Neural crest cell (in vitro differentiated cells): Measurements from ENCODE around the gene MINDY4. TPM values are rescaled to one million over a fixed set of nuclear protein-coding genes. Genes with fewer than 3 reads are reported as not detected.

ENCODE experiments used
- DNase-seq: peaks from one replicate; pipeline ENCODE4 v3.0.0; 2021; ENCODE audit warnings: low read depth, mixed read lengths, low spot score
- H3K27ac Mint-ChIP-seq: one replicate; pipeline ENCODE4 v1.8.0; 2021; ENCODE audit warnings: mild to moderate bottlenecking, mixed read lengths; ENCODE audit not compliant: unreplicated experiment
- H3K27me3 Mint-ChIP-seq: 2 replicates; pipeline ENCODE4 v1.8.0; 2021; ENCODE audit warnings: low read depth, mild to moderate bottlenecking, mixed read lengths
- H3K36me3 Mint-ChIP-seq: 2 replicates; pipeline ENCODE4 v1.8.0; 2021; ENCODE audit warnings: low read depth, mild to moderate bottlenecking, mixed read lengths
- H3K4me1 Mint-ChIP-seq: 2 replicates; pipeline ENCODE4 v1.8.0; 2021; ENCODE audit warnings: mixed read lengths
- H3K4me3 Mint-ChIP-seq: one replicate; pipeline ENCODE4 v1.8.0; 2021; ENCODE audit warnings: mild to moderate bottlenecking, mixed read lengths
- H3K9me3 Mint-ChIP-seq: 2 replicates; pipeline ENCODE4 v1.8.0; 2021; ENCODE audit warnings: mixed read lengths
- total RNA-seq: library from RNA; stranded (reverse); gene quantifications from 2 replicates; pipeline ENCODE4 v1.2.1, GENCODE V29; 2021
- TF ChIP-seq, protein P1 (sequence below): fragments of 200-600 bp; sonication (generic); conservative IDR thresholded peaks from 2 replicates; pipeline ENCODE4 v1.5.0; 2021; ENCODE audit warnings: antibody characterized with exemption, mild to moderate bottlenecking

MINDY4 gene
- total RNA-seq, 1 donor from 2014 or later = 9.2 TPM

DNA sequence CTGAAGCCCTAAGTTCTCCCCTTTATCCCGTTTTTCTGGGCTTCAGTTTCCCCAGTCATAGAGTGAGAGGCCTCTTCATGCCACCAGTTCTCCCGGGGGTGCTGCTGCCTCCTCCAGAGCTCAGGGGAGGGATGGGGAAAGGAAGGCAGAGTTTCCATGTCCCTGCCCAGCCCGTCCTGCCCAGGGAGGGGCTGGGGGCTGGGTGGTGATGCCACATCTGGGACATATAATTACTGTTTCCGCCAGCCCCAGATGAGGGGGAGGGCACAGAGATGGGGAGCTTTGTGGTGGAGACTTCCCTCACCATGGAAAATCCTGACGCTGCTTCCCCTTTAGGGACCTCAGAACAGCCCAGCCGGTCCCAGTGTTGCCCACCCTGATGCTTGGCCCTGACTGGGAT lies 144.5 kb downstream of the MINDY4 start:
- no peak overlapping the region for H3K4me3 Mint-ChIP-seq
- no peak for DNase-seq
- H3K4me1 Mint-ChIP-seq = peaks cover 18% of the 10 kb centered on the region
- H3K9me3 Mint-ChIP-seq = no peaks in the 10 kb centered on the region
- H3K27ac Mint-ChIP-seq = no peak overlapping the region
- no peaks in the 10 kb centered on the region for H3K27me3 Mint-ChIP-seq
- H3K36me3 Mint-ChIP-seq = no peaks in the 10 kb centered on the region
- TF ChIP-seq, protein P1, sequence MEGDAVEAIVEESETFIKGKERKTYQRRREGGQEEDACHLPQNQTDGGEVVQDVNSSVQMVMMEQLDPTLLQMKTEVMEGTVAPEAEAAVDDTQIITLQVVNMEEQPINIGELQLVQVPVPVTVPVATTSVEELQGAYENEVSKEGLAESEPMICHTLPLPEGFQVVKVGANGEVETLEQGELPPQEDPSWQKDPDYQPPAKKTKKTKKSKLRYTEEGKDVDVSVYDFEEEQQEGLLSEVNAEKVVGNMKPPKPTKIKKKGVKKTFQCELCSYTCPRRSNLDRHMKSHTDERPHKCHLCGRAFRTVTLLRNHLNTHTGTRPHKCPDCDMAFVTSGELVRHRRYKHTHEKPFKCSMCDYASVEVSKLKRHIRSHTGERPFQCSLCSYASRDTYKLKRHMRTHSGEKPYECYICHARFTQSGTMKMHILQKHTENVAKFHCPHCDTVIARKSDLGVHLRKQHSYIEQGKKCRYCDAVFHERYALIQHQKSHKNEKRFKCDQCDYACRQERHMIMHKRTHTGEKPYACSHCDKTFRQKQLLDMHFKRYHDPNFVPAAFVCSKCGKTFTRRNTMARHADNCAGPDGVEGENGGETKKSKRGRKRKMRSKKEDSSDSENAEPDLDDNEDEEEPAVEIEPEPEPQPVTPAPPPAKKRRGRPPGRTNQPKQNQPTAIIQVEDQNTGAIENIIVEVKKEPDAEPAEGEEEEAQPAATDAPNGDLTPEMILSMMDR = no peak

DNA sequence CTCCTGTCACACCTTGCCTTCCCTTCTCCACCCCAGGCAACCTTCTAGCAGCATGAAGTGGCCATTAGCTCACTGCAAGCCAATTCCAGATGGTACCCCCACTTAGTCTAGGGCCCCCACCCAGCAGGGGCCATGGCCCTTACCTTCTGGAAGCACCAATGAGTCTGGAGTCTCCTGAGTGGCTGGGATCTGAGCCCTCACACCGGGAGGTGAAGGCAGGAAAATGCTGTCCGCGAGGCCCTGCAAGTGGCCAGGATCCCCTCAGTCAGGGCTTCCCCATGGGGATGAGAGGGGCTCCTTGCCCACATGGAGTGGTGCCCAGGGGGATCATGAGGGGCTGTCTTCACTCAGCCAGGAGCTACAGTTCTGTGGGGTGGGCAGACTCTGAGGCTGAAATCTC lies 145.0 kb downstream of the MINDY4 start:
- Mint-ChIP-seq H3K27ac (no peak overlapping the region), H3K4me1 (peaks cover 18% of the 10 kb centered on the region), H3K36me3 (no peaks in the 10 kb centered on the region), H3K9me3 (no peaks in the 10 kb centered on the region), H3K4me3 (no peak overlapping the region), H3K27me3 (no peaks in the 10 kb centered on the region)
- DNase-seq = no peak
- TF ChIP-seq, protein P1 = no peak

DNA sequence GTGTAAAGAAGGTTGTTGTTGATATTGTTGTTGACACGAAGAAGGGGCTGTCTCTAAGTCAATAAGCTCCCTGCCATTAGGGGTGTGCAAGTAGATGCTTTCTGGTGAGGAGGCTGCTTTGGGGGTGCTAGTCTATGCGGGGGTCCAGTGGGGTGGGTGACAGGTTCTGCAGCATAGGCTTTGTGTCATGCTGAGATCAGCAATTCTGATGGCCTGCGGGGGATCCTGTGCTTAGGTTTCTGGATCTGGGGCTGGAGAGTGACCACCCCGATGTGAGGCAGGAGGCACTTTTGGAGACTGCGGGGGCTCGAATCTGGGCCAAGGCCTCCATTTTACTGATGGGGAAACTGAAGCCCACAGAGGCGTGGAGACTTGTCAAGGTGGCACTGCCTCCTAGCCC lies 145.6 kb downstream of the MINDY4 start:
- TF ChIP-seq, protein P1 = no peak
- Mint-ChIP-seq H3K27ac (peak overlapping the region; percentile 93), H3K27me3 (no peaks in the 10 kb centered on the region), H3K9me3 (no peaks in the 10 kb centered on the region), H3K4me3 (no peak overlapping the region), H3K36me3 (no peaks in the 10 kb centered on the region), H3K4me1 (peaks cover 18% of the 10 kb centered on the region)
- DNase-seq = no peak

DNA sequence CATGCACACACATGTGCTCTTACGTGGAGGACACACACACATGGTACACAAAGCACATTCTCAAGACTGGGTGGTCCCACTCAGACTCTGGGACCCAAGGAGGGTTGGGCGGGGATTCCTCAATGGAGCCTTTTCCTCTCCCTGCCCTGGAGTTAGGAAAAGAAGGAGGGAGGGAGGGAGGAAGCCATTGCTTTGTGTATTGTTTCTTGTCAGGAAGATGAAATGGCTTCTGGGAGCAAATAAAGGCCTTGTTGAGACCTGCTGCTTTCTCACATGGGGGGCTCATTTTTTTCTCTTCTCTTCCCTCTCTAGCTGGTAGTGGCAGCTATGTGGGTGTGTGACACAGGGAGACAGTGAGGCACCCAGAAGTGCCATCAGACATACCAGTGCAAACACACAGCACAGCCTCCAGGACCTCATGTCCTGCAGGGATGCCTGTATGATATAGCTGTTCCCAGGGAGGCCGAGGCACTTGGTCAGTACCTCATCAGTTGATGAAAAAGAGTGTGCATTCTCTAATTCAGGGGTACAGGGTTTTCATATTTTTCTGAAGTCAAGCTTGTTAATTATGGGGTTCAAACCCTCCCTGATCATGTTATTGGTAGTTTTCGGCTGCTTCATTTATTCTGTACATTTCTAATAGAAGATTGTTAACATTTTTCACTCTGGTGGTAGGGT lies 146.1 kb downstream of the MINDY4 start:
- TF ChIP-seq, protein P1 = no peak
- Mint-ChIP-seq H3K9me3 (no peaks in the 10 kb centered on the region), H3K27ac (peak overlapping the region; percentile 93), H3K4me1 (peaks cover 18% of the 10 kb centered on the region), H3K27me3 (no peaks in the 10 kb centered on the region), H3K36me3 (no peaks in the 10 kb centered on the region), H3K4me3 (no peak overlapping the region)
- no peak for DNase-seq

DNA sequence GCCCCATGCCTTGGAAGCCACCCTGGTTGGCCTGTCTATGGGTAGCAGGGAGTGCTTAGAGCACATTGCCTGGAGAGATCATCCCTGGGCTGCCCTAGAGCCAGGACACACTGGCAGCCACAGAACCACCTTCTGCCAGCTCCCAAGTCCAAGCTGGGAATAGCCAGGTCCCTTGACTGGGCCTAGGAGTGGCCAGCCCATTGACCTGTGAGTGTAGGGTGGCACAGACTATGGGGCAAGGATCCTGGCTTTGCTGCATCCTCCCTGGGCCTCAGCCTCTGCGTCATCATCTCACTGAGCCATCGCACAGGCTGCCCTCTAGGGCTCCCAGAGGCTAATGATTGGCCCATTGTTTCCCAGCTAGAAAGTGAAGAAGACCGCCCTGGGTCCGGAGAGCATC lies 147.5 kb downstream of the MINDY4 start:
- H3K4me3 Mint-ChIP-seq = no peak overlapping the region
- H3K9me3 Mint-ChIP-seq = no peaks in the 10 kb centered on the region
- H3K27me3 Mint-ChIP-seq = no peaks in the 10 kb centered on the region
- H3K27ac Mint-ChIP-seq = no peak overlapping the region
- no peaks in the 10 kb centered on the region for H3K36me3 Mint-ChIP-seq
- DNase-seq = no peak
- TF ChIP-seq, protein P1 = no peak
- H3K4me1 Mint-ChIP-seq = peaks cover 13% of the 10 kb centered on the region
